Vagina (tissue), 2 donors: ENCODE data around the gene PACS1.
"Not testable (repeated sequence)": the region's sequence is repeated elsewhere in the genome, so short reads cannot be mapped to it uniquely, and the experiment has no call there.

Source experiments
- POLR2A ChIP-seq, 2 donors: fragments of 450-650 bp; IDR thresholded peaks; one replicate each; pipeline ENCODE4 v1.6.1; 2017; ENCODE audit warnings: antibody characterized with exemption in 2 of 2, mild to moderate bottlenecking in 2 of 2, moderate library complexity in 2 of 2
- POLR2AphosphoS5 ChIP-seq, 2 donors: sonication (generic); formaldehyde crosslinking; IDR thresholded peaks; one replicate each; pipeline ENCODE4 v1.9.0; 2017; ENCODE audit warnings: antibody characterized with exemption in 2 of 2, mild to moderate bottlenecking in 2 of 2, low read depth in 1 of 2; ENCODE audit not compliant: insufficient read depth in 1 of 2
- TF ChIP-seq, protein P1 (sequence below), 3 experiments: fragments of 450-650 bp in 2 of 3; fragments of 200-600 bp in 1 of 3; sonication (generic) in 1 of 3; IDR thresholded peaks; one replicate each; pipeline ENCODE4 v1.5.1; 2017 to 2019; ENCODE audit warnings: antibody characterized with exemption in 3 of 3, mild to moderate bottlenecking in 2 of 3, moderate library complexity in 2 of 3

DNA sequence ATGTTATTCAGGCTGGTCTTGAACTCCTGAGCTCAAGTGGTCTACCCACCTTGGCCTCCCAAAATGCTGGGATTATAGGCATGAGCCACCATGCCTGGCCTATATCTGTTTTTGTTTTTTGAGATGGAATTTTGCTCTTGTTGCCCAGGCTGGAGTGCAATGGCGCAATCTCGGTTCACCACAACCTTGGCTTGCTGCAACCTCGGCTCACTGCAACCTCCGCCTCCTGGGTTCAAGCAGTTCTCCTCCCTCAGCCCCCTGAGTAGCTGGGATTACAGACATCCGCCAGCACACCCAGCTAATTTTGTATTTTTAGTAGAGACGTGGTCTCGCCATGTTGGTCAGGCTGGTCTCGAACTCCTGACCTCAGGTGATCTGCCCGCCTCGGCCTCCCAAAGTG is 29.7 kb downstream of the PACS1 start:
- TF ChIP-seq, protein P1, sequence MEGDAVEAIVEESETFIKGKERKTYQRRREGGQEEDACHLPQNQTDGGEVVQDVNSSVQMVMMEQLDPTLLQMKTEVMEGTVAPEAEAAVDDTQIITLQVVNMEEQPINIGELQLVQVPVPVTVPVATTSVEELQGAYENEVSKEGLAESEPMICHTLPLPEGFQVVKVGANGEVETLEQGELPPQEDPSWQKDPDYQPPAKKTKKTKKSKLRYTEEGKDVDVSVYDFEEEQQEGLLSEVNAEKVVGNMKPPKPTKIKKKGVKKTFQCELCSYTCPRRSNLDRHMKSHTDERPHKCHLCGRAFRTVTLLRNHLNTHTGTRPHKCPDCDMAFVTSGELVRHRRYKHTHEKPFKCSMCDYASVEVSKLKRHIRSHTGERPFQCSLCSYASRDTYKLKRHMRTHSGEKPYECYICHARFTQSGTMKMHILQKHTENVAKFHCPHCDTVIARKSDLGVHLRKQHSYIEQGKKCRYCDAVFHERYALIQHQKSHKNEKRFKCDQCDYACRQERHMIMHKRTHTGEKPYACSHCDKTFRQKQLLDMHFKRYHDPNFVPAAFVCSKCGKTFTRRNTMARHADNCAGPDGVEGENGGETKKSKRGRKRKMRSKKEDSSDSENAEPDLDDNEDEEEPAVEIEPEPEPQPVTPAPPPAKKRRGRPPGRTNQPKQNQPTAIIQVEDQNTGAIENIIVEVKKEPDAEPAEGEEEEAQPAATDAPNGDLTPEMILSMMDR (IDR thresholded peaks at IDR 0.05) = not testable (repeated sequence)
- not testable (repeated sequence) for TF ChIP-seq POLR2A (IDR thresholded peaks at IDR 0.05); POLR2AphosphoS5 (IDR thresholded peaks at IDR 0.05; ENCODE audit: insufficient read depth in 1 of 2, low read depth in 1 of 2)
